GM13977 (cell line): ENCODE measurements around the gene LRP8.

Experiments used
- DNase-seq: peaks from one replicate; pipeline ENCODE4 v3.0.0; 2012; ENCODE audit warnings: low spot score
- in situ Hi-C: fragments of 300-500 bp; cut with MboI; formaldehyde crosslinking; loops from one replicate; pipeline ENCODE4 v1.12.0; 2022; ENCODE audit warnings: low sequenced_read_pairs, low pct_unique_long_range_greater_than_20kb, mixed read lengths, inconsistent platforms; ENCODE audit not compliant: unreplicated experiment
- TF ChIP-seq, protein P1 (sequence below): IDR thresholded peaks from 2 replicates; pipeline ENCODE4 v1.5.1; 2012; ENCODE audit warnings: mild to moderate bottlenecking, control low read depth; ENCODE audit not compliant: insufficient read depth; ENCODE audit errors: extremely low read depth, missing control alignments

LRP8 gene

GRCh38 chr1:53335661-53336060, 7.8 kb upstream of the LRP8 start:
- TF ChIP-seq, protein P1, sequence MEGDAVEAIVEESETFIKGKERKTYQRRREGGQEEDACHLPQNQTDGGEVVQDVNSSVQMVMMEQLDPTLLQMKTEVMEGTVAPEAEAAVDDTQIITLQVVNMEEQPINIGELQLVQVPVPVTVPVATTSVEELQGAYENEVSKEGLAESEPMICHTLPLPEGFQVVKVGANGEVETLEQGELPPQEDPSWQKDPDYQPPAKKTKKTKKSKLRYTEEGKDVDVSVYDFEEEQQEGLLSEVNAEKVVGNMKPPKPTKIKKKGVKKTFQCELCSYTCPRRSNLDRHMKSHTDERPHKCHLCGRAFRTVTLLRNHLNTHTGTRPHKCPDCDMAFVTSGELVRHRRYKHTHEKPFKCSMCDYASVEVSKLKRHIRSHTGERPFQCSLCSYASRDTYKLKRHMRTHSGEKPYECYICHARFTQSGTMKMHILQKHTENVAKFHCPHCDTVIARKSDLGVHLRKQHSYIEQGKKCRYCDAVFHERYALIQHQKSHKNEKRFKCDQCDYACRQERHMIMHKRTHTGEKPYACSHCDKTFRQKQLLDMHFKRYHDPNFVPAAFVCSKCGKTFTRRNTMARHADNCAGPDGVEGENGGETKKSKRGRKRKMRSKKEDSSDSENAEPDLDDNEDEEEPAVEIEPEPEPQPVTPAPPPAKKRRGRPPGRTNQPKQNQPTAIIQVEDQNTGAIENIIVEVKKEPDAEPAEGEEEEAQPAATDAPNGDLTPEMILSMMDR, result no peak
- DNase-seq, result no peak
- in situ Hi-C loops, result no loop called here

- TF ChIP-seq, protein P1, result no peak
- in situ Hi-C loops, result no loop called here
- no peak for DNase-seq
These were observed 6.9 kb upstream of the LRP8 start for GRCh38 chr1:53334781-53335180.

- TF ChIP-seq, protein P1, result no peak
- in situ Hi-C loops, result no loop called here
- no peak for DNase-seq
These were observed 6.4 kb upstream of the LRP8 start for GRCh38 chr1:53334312-53334711.

DNA sequence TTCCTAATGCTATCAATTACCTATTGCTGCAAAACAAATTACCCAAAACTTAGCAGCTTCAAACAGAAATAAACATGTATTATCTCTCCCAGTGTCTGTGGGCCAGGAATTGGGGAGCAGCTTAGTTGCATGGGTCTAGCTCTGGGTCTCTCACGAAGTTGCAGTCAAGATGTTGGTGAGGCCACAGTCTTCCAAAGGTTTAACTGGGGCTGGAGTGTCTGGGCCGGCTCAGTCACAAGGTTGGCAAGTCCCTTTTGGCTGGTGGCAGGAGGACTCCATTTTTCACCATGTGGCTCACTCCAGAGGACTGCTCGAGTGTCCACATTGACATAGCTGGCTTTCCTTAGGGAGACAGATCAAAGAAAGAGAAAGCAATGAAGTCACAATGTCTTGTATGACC, 5.0 kb upstream of the LRP8 start:
- in situ Hi-C loops, result no loop called here
- no peak for DNase-seq
- TF ChIP-seq, protein P1, result no peak

- TF ChIP-seq, protein P1, result no peak
- DNase-seq, result no peak
- in situ Hi-C loops, result no loop called here
These were observed 4.3 kb upstream of the LRP8 start for GRCh38 chr1:53332186-53332564.

DNA sequence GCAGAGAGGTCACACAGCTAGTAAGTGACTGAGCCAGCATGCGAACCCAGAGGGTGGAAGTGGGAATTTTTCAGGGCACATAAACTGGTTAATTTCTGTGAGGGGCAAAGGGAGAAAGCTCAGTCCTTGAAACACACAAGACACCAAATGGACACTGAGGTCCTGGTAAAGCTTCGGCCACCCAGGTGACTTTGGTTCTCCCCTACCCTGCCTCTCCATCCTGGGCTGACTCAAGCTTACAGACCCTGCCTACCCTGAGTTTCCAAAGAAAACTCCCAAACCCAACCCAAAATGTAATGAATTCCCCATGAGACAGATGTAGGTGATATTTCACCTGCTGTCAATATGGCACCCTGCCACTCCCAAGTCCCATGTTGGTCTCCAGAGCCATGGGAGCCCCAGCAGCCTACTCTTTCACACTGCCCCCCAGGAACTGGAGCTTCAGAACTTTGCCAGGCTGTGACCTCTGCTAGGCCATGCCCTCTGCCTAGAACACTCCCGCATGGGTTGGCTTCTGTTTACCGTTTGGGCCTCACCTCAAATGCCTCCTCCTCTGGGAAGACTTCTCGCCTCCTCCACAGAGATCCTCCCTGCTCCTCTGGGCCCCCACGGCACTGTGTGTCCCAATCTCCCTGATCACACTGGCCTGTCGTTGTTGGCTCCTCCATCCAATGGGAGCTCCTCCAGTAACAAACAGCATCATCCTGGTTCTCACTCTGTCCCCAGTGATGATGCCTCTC, 3.7 kb upstream of the LRP8 start:
- in situ Hi-C loops, result no loop called here
- no peak for DNase-seq
- TF ChIP-seq, protein P1, result no peak
